PC-9 (cell line): ENCODE results near the gene NXF1.

Experiments used
- CTCF ChIP-seq: fragments of 200-600 bp; sonication (generic); conservative IDR thresholded peaks from 2 replicates; pipeline ENCODE4 v1.6.1; 2017; ENCODE audit warnings: mixed run types, antibody characterized with exemption, mild to moderate bottlenecking, moderate library complexity
- EZH2 ChIP-seq: fragments of 200-600 bp; sonication (generic); IDR thresholded peaks from 2 replicates; pipeline ENCODE4 v1.8.0; 2017; ENCODE audit warnings: antibody characterized with exemption, low read depth

- no peak for TF ChIP-seq CTCF
- no peak for TF ChIP-seq EZH2
Measured at GRCh38 chr11:62853279-62853965, 48.2 kb upstream of the NXF1 start.
